Coronary artery (tissue), 2 donors: ENCODE measurements around the gene NRK.

Experiments used
- DNase-seq: peaks from one replicate; pipeline ENCODE4 v3.0.0-alpha.2; 2017; ENCODE audit warnings: low spot score
- H3K27ac ChIP-seq, 2 donors: fragments of 200-600 bp; sonication (generic); one replicate each; pipeline ENCODE4 v1.5.1; 2016 to 2019
- H3K4me3 ChIP-seq: fragments of 200-600 bp; sonication (generic); 2 replicates; pipeline ENCODE4 v1.5.1; 2016; ENCODE audit warnings: mild to moderate bottlenecking, moderate library complexity
- TF ChIP-seq, protein P1 (sequence below): fragments of 200-600 bp; sonication (generic); IDR thresholded peaks from one replicate; pipeline ENCODE4 v1.5.1; 2019; ENCODE audit warnings: antibody characterized with exemption

NRK gene

DNA sequence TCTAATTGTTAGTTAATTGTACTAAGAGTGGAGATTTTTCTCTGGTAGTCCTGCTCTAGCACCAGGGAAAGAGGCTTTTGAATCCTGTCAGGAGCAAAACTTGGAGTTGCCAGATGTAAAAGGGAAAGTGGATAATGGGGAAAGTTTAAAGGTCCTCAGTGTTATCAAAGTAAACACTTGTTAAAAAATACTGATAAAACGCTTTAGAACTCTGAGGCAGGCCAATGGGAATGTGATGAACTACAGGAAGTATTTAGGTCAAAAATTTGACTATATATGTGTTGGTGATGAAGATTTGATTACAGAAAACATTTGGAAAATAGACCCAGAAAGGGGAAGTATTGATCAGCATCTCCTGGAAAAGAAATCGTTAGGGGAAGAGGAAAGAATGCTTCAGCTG lies 183.3 kb downstream of the NRK start:
- no peak overlapping the region for H3K27ac ChIP-seq
- no peak for DNase-seq
- H3K4me3 ChIP-seq = no peak overlapping the region
- TF ChIP-seq, protein P1, sequence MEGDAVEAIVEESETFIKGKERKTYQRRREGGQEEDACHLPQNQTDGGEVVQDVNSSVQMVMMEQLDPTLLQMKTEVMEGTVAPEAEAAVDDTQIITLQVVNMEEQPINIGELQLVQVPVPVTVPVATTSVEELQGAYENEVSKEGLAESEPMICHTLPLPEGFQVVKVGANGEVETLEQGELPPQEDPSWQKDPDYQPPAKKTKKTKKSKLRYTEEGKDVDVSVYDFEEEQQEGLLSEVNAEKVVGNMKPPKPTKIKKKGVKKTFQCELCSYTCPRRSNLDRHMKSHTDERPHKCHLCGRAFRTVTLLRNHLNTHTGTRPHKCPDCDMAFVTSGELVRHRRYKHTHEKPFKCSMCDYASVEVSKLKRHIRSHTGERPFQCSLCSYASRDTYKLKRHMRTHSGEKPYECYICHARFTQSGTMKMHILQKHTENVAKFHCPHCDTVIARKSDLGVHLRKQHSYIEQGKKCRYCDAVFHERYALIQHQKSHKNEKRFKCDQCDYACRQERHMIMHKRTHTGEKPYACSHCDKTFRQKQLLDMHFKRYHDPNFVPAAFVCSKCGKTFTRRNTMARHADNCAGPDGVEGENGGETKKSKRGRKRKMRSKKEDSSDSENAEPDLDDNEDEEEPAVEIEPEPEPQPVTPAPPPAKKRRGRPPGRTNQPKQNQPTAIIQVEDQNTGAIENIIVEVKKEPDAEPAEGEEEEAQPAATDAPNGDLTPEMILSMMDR = no peak

DNA sequence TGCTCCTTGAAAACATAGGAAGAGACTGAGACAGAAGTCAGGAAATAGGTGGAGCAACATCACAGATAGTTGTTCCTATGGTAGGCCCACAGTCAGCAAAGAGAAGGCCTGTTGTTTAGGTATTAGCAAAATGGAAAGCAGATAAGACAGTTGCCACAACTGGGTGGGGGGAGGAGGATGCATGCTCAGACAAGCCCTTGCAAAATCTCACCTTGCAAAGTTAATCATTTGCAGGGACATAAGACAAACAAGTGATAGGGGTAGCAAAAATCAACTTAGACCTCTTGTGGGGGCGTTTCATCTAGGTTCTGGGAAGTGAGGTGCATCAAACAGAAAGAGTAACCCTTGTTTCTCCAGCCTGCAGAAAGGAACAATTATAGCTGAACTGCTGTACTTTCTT lies 185.5 kb downstream of the NRK start:
- DNase-seq = no peak
- TF ChIP-seq, protein P1 = no peak
- Histone ChIP-seq H3K4me3 (no peak overlapping the region), H3K27ac (no peak overlapping the region)
